Prostate gland (tissue), 2 donors: ENCODE data around the gene ATXN1.

Source experiments
- CTCF ChIP-seq, 4 experiments: fragments of 200-600 bp in 2 of 4; fragments of 450-650 bp in 2 of 4; sonication (generic) in 2 of 4; IDR thresholded peaks; 1 replicate in 3 of 4; 2 replicates in 1 of 4; pipeline ENCODE4 v1.5.1; 2016 to 2019; ENCODE audit warnings: antibody characterized with exemption in 4 of 4, mild to moderate bottlenecking in 2 of 4, moderate library complexity in 2 of 4
- POLR2A ChIP-seq: fragments of 450-650 bp; IDR thresholded peaks from one replicate; pipeline ENCODE4 v1.6.1; 2016; ENCODE audit warnings: antibody characterized with exemption, mild to moderate bottlenecking
- POLR2AphosphoS5 ChIP-seq: sonication (generic); formaldehyde crosslinking; IDR thresholded peaks from one replicate; pipeline ENCODE4 v1.6.1; 2017; ENCODE audit warnings: antibody characterized with exemption

- TF ChIP-seq CTCF (IDR thresholded peaks at IDR 0.05) (no peak), POLR2A (no peak), POLR2AphosphoS5 (no peak)
Measured at GRCh38 chr6:16374461-16375200, 386.6 kb downstream of the ATXN1 start.
